Central memory CD4-positive, alpha-beta T cell (primary cell): ENCODE measurements around the gene SCD5.

Experiments used
- DNase-seq: peaks from one replicate; pipeline ENCODE4 v3.0.0; 2022

Gene SCD5

DNA sequence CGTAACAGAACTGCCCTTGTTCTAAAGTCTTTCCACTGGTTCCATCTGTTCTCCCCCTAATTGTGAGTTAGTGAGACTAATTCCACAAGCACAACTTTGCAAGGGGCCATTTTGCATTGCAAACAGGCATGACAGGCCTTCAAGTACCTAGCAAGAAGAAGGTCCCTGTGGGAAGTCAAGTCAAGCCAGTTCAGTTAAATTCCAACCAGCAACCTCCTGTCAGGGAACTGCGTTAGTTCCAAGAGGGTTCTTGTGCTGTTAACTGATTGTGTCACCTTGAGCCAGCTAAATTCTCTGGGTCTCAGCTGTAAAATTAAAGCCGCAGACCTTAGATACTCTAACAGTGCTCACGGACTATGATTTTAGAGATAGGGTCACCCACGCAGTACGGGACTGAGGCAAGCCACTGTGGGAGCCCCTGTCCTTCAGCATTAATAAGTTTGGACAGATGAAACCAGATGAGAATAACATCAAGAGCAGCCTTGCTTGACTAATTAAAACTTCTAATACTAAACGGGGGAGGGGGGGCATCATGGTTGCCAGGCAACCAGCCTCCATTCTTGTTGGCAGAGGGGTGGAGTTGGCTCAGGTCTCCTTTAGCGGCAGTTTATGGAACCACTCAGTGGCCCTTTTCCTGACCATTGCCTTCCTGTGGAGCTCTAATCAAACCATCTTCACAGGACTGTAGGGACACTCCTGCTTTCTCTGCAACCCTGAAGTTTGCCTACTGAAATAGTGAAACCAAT lies 212.7 kb downstream of the SCD5 start:
- DNase-seq: no peak

GRCh38 chr4:82584931-82585330 lies 213.7 kb downstream of the SCD5 start:
- DNase-seq: no peak

DNA sequence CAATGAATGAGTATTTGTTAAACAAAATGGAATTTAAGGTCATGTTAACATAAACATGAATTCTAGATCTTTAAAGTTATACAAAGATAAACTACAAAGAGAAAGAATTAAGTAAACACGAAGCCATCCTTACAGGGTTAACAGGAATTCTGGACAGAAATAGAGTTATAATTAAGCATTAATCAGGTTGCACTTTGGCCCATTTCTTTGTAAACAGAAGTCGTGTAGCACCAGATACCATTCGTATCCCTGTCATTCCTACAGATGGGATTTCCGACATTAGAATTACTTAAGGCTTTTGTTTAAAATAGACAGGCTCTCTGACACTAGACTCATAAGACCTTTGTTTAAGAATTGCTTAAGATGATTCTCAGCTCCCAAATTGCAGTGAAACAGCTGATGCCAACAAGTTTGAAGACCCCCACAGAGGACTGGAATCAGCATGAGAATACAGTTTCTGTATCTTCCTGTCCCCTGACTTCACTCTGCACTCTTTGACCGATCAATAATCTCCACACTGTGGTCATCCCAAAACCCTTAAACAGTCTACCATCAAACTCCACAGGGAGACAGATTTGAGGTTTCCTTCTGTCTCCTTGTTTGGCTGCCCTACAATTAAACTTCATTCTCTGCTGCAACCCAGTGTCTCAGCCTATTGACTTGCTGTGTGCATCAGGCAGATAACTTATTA lies 214.6 kb downstream of the SCD5 start:
- DNase-seq: no peak

- no peak for DNase-seq
Observed at GRCh38 chr4:82579932-82580331, 218.7 kb downstream of the SCD5 start.
